ENCODE data around the gene BRD1.

The BRD1 gene

GRCh38 chr22:49838771-49839717, 11.4 kb upstream of the BRD1 start:
- Histone ChIP-seq H4K20me1 (ENCODE audit: control insufficient read depth, insufficient read depth, low read depth, low read length) (no peaks in the 10 kb centered on the region), H3K27ac (ENCODE audit: low read depth, low read length) (no peak overlapping the region), H3K4me2 (ENCODE audit: low read length) (no peak overlapping the region), H3F3A (ENCODE audit: control insufficient read depth, insufficient read depth) (no peaks in the 10 kb centered on the region), H3K4me1 (ENCODE audit: control insufficient read depth, low read length) (no peaks in the 10 kb centered on the region), H3K79me2 (ENCODE audit: control insufficient read depth, low read length) (no peaks in the 10 kb centered on the region), H3K9me3 (ENCODE audit: control insufficient read depth, insufficient read depth, low read length) (no peaks in the 10 kb centered on the region), H3K36me3 (ENCODE audit: control insufficient read depth, low read length) (no peaks in the 10 kb centered on the region), H3K27me3 (ENCODE audit: control insufficient read depth, low read length) (peaks cover 29% of the 10 kb centered on the region), H3K9me2 (replicated peaks; ENCODE audit: control insufficient read depth, low read length) (no peaks in the 10 kb centered on the region), H3K4me3 (ENCODE audit: low read length) (no peak overlapping the region)
- TF ChIP-seq, protein P1, sequence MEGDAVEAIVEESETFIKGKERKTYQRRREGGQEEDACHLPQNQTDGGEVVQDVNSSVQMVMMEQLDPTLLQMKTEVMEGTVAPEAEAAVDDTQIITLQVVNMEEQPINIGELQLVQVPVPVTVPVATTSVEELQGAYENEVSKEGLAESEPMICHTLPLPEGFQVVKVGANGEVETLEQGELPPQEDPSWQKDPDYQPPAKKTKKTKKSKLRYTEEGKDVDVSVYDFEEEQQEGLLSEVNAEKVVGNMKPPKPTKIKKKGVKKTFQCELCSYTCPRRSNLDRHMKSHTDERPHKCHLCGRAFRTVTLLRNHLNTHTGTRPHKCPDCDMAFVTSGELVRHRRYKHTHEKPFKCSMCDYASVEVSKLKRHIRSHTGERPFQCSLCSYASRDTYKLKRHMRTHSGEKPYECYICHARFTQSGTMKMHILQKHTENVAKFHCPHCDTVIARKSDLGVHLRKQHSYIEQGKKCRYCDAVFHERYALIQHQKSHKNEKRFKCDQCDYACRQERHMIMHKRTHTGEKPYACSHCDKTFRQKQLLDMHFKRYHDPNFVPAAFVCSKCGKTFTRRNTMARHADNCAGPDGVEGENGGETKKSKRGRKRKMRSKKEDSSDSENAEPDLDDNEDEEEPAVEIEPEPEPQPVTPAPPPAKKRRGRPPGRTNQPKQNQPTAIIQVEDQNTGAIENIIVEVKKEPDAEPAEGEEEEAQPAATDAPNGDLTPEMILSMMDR (IDR thresholded peaks at IDR 0.05; ENCODE audit: low read depth, low read length, poor library complexity, severe bottlenecking): no peak
- no peak for TF ChIP-seq EZH2phosphoT487 (IDR thresholded peaks at IDR 0.05; ENCODE audit: borderline replicate concordance, low read length)

- Histone ChIP-seq H3K27ac (ENCODE audit: low read depth, low read length) (no peak overlapping the region), H4K20me1 (ENCODE audit: control insufficient read depth, insufficient read depth, low read depth, low read length) (no peaks in the 10 kb centered on the region), H3K79me2 (ENCODE audit: control insufficient read depth, low read length) (no peaks in the 10 kb centered on the region), H3K4me2 (ENCODE audit: low read length) (no peak overlapping the region), H3K9me2 (replicated peaks; ENCODE audit: control insufficient read depth, low read length) (no peaks in the 10 kb centered on the region), H3K9me3 (ENCODE audit: control insufficient read depth, insufficient read depth, low read length) (no peaks in the 10 kb centered on the region), H3K27me3 (ENCODE audit: control insufficient read depth, low read length) (peaks cover 47% of the 10 kb centered on the region), H3K4me3 (ENCODE audit: low read length) (no peak overlapping the region), H3K36me3 (ENCODE audit: control insufficient read depth, low read length) (no peaks in the 10 kb centered on the region), H3F3A (ENCODE audit: control insufficient read depth, insufficient read depth) (peaks cover 10% of the 10 kb centered on the region; the same call in 1 of the 2 replicates), H3K4me1 (ENCODE audit: control insufficient read depth, low read length) (peaks cover 20% of the 10 kb centered on the region)
- TF ChIP-seq, protein P1 (IDR thresholded peaks at IDR 0.05; ENCODE audit: low read depth, low read length, poor library complexity, severe bottlenecking): no peak
- TF ChIP-seq EZH2phosphoT487 (IDR thresholded peaks at IDR 0.05; ENCODE audit: borderline replicate concordance, low read length): no peak
Measured at GRCh38 chr22:49833340-49834007, 5.8 kb upstream of the BRD1 start.

DNA sequence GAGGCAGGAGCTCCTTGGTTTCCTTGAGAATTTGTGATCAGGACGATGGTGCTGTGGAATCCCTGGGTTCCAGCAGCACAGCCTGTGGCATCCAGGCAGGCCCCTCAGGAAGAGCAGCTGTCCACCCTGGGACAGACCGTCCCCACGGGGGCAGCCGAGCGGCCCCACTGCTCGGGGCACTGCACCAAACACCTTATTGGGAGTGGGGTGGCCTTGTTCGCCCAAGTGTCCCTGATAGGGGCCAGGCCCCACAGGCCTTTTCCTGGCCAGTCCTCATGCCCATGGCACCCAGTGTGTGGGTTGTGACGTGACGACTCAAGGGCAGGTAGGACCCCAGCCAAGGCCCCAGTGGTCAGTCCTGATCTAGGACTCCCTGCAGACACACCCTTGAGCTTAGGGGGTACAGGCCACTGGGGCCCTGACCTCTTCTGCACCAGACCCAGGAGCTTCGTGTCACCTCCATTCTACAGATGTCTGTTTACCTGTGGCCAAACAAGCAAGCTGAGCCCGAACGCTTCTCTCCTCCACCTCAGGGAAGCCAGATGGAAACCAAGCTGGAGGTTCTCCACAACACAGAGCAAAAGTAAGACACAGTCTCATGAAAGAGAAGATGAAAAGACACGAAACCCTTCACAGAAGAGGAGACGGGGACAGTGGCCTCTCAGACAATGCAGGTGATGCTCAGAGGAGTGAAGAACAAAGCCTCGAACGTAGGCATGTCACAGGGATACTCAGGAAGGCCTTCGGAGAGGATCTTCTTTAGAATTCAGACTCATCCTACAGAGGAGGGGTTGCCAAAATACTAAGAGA, 1.6 kb upstream of the BRD1 start:
- Histone ChIP-seq H3K27me3 (ENCODE audit: control insufficient read depth, low read length) (peaks cover 35% of the 10 kb centered on the region), H4K20me1 (ENCODE audit: control insufficient read depth, insufficient read depth, low read depth, low read length) (peaks cover 22% of the 10 kb centered on the region), H3K9me3 (ENCODE audit: control insufficient read depth, insufficient read depth, low read length) (no peaks in the 10 kb centered on the region), H3K4me1 (ENCODE audit: control insufficient read depth, low read length) (peaks cover 40% of the 10 kb centered on the region), H3K36me3 (ENCODE audit: control insufficient read depth, low read length) (peaks cover 26% of the 10 kb centered on the region), H3K4me3 (ENCODE audit: low read length) (peak overlapping the region; percentile 45), H3K27ac (ENCODE audit: low read depth, low read length) (no peak overlapping the region), H3K79me2 (ENCODE audit: control insufficient read depth, low read length) (peaks cover 36% of the 10 kb centered on the region), H3F3A (ENCODE audit: control insufficient read depth, insufficient read depth) (peaks cover 10% of the 10 kb centered on the region; the same call in 1 of the 2 replicates), H3K4me2 (ENCODE audit: low read length) (peak overlapping the region; percentile 71), H3K9me2 (replicated peaks; ENCODE audit: control insufficient read depth, low read length) (no peaks in the 10 kb centered on the region)
- TF ChIP-seq, protein P1 (IDR thresholded peaks at IDR 0.05; ENCODE audit: low read depth, low read length, poor library complexity, severe bottlenecking): no peak

Measured in DOHH2 (cell line).